ENCODE results near the gene CBLB.

The CBLB gene

DNA sequence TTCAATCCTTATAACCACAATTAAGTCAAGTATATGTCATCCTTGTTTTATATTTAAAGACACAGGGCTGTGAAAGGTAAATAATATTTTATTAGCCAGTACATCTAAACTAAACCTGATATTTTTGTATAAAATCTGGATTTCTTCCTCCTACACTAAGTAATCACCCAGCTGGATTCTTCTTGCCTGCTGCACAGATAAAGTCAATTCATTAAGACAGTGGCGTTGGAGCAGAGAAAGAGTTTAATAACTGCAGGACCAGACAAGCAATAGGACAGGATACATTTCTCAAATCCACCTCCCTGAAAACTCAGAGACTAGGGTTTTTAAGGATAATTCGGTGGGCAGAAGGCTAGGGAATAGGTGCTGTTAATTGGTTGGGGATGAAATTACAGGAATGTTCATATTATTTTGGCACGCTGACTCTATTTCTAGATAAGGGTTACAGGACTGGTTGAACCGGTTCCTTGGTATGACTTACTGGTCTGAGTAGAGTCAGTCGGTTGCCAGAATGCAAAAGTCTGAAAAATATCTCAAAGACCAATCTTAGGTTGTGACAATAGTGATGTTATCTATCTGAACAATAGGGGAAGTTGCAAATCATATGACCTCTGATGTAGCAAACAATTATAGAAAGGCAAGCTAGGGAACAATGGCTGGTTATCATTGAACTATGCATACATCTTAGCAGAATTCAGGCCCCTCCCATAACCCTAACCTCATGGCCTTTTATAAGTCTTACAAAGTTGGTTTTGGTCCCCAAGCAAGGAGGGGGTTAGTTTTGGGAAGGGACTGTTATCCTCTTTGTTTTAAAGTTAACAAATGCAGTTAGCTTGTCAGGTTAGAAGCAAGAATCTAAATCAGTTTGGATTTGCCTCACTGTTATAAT is 257.3 kb downstream of the CBLB start:
- no peak for DNase-seq

DNA sequence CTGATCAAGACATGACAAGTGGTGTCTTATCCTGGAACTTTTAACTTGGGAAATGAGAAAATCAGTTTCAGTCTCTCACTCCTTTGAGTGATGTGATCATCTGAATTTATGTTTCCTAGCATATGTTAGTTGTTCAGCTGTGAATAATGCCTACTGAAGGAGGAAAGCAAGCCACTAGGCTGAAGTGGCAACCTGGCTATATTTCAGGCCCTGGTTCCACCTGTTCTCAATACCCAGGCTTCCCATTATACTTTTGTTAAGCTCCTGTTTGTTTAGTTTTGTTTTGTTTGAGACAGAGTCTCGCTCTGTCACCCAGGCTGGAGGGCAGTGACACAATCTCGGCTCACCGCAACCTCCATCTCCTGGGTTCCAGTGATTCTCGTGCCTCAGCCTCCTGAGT is 258.3 kb downstream of the CBLB start:
- no peak for DNase-seq

DNA sequence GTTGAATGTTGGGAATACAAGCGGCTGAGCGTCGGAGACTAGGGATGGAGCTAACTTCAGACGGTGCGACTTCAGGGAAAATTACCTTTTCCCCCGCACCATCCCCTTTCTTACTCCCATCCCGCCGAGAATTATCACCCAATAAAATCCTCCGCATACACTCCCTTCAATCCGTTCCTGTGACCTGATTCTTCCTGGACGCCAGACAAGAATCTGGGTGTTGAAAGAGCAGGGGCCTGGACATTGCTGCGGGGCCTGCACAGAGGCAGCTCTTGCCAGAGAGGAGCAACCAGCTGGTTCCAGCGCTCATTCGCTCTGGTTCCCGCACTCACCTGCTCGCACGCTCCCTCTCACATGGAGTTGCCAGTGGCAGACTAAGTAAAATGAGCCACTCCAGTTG is 260.2 kb downstream of the CBLB start:
- no peak for DNase-seq

DNA sequence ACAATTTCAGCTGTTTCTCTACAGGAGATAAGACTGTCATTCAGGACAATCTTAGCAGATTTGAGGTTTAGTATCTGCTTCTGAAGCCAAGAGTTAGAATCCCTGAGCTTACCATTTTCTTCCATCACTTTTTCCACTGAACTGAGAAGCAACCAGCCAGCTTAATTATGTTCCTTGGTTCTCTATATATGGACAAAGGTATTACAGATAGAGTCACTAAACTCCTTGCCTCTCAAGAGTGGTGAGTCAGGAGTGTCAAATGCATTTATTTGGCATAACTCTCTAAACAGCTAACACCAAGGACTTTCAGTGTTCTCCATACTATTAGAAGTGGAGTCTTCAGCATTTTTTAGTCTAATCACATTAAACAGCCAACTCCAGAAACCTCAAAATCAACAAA is 262.8 kb downstream of the CBLB start:
- no peak for DNase-seq

Measured in CD4-positive, alpha-beta T cell treated with Interleukin-12 subunit alpha and Interleukin-12 subunit beta, for 1 hour (primary cell).